Neuron (in vitro differentiated cells): ENCODE results near the gene FNDC3B.
"Not testable (repeated sequence)": the region's sequence is repeated elsewhere in the genome, so short reads cannot be mapped to it uniquely, and the experiment has no call there.

Experiments
- H2AFZ ChIP-seq: one replicate; pipeline ENCODE4 v1.6.1; 2013; ENCODE audit warnings: low read depth, mild to moderate bottlenecking, inconsistent platforms, low read length, moderate library complexity
- H3K27me3 ChIP-seq: one replicate; pipeline ENCODE4 v1.6.1; 2013; ENCODE audit warnings: low read length; ENCODE audit not compliant: insufficient read depth
- H3K36me3 ChIP-seq: one replicate; pipeline ENCODE4 v1.6.1; 2013; ENCODE audit warnings: low read length; ENCODE audit not compliant: insufficient read depth
- H3K4me1 ChIP-seq: one replicate; pipeline ENCODE4 v1.6.1; 2013; ENCODE audit warnings: low read length; ENCODE audit not compliant: insufficient read depth
- H3K4me3 ChIP-seq: 2 replicates; pipeline ENCODE4 v1.5.1; 2013; ENCODE audit warnings: mild to moderate bottlenecking, low read length, moderate library complexity
- H3K9me3 ChIP-seq: one replicate; pipeline ENCODE4 v1.6.1; 2013; ENCODE audit warnings: low read length

FNDC3B gene

DNA sequence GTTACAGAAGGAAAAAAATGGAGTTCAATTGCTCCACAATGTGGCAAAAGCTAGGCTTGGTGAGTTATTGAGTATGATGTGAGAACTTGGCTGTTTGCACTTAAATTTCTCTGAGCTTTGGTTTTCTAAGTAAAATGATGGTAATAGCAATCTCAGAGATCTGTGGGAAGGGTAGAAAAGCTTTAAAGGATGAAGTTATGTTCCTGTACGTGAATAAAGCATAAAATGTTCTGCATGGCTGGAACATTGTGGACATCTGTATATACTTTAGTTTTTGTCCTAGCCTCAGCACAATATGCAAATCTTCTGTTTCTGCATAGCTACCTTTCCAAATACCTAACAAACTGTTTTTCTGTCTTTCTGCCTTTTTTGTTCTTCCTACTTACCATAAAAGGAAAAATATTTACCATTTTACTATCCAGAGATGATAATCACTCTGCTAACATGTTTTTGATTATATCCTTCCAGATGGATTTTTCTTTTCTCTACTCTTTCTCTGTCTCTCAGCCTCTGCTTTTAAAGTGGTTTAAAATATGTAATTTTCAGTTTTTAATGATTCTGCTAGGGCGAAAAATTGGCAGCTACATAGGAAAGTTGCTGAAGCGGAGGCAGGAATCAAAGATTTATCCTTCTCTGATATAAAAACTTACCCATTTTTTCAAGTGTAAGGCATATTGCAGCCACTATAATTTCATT is 188.1 kb downstream of the FNDC3B start:
- Histone ChIP-seq H3K27me3 (no peaks in the 10 kb centered on the region), H3K4me3 (no peak overlapping the region), H2AFZ (no peak overlapping the region), H3K9me3 (no peaks in the 10 kb centered on the region), H3K4me1 (peaks cover 40% of the 10 kb centered on the region), H3K36me3 (peaks cover 4% of the 10 kb centered on the region)

DNA sequence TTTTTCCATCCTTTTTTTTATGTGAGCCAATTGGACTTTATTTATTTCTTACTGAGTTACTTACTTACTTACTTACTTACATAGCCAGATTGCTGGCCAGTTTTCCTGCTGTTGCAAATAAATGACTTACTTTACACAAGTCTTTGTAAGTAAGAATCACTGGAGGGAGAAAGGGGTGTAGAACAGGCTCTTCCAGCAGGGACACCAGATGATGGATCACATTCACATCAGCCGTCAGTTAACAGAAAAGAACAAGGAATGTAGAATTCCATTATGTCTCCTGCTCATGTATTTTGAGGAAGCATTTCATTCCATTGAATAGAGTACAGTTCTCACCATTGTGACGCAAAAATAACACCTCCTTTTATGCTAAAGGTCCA is 188.6 kb downstream of the FNDC3B start:
- H3K4me3 ChIP-seq: no peak overlapping the region
- H3K9me3 ChIP-seq: no peaks in the 10 kb centered on the region
- H3K4me1 ChIP-seq: peaks cover 34% of the 10 kb centered on the region
- no peaks in the 10 kb centered on the region for H3K27me3 ChIP-seq
- no peak overlapping the region for H2AFZ ChIP-seq
- H3K36me3 ChIP-seq: peaks cover 4% of the 10 kb centered on the region

DNA sequence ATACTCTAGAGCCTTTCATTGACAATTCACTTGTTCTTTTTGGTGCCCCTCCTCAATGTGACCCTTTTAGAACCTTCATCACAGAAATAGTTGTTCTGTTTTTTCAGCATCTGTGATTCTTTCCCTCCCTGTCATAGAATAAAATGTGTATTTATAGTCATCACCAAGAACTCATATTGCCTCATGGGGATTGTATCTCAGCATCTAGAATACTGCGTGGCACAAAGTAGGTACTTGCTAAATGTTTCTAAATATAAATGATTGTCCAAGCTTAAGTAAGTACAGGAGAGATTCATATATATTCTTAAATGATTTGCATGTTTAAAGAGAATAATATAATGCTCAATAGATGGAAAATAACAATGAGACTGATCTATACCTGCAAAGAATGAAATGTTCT is 190.1 kb downstream of the FNDC3B start:
- Histone ChIP-seq H3K9me3 (no peaks in the 10 kb centered on the region), H3K27me3 (no peaks in the 10 kb centered on the region), H3K4me3 (no peak overlapping the region), H3K4me1 (peaks cover 22% of the 10 kb centered on the region), H3K36me3 (peaks cover 4% of the 10 kb centered on the region), H2AFZ (no peak overlapping the region)

DNA sequence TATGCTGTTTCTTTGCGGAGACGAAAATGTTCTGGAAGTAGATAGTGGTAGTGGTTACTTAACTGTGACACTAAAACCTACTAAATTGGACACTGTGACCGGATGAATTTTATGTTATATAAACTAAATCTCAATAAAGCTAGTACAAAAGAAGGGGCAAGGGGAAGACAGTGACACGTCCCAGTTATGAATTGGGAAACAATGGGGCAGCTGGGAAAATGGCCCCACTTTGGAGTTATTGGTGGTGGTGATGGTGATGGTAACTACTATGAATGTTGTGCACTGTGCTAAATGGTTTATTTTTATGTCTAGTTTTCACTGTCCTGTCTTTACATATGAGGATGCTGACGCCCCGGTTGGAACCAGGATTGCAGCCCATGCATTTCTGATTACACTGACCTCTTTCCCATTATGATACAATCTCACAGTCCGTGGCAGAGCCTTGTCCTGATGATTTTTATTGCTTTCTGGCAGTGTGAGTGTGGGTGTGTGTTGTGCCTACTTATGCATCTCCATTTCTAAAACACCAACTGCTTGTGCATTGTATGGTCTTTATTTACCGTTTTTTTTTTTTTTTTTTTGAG is 192.0 kb downstream of the FNDC3B start:
- Histone ChIP-seq H2AFZ (no peak overlapping the region), H3K4me3 (no peak overlapping the region), H3K4me1 (peaks cover 20% of the 10 kb centered on the region), H3K27me3 (no peaks in the 10 kb centered on the region), H3K36me3 (peaks cover 4% of the 10 kb centered on the region), H3K9me3 (no peaks in the 10 kb centered on the region)

DNA sequence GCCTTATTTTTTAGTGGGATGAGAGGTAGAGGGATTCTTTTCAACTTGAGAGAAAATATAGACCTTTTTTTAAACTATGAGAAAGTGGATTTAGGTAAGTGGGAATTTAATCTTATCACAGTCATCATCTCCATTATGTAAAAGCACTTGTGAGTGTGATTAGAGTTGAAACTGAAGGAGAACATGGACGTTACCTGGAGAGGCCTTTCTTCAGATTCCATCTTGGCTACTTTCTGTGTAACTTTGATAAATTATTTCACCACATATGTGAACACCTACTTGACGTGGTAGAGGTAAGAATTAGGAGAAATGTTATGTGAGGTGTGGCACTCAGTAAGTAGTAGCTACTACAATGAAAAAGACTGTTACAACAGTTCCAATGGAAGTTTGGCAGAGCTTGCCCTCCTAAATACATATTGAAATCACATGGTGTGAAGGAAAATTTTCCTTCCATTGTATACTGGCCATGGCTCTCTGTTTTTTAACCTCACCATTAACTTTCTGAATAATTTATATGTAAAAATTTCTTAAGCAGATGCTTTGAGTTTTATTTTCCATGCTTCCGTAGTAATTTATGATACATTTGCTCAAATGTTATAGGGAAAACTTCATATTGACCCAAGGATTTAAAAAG is 193.3 kb downstream of the FNDC3B start:
- no peak overlapping the region for H3K4me3 ChIP-seq
- peaks cover 4% of the 10 kb centered on the region for H3K36me3 ChIP-seq
- no peaks in the 10 kb centered on the region for H3K27me3 ChIP-seq
- H2AFZ ChIP-seq: no peak overlapping the region
- H3K4me1 ChIP-seq: peaks cover 11% of the 10 kb centered on the region
- H3K9me3 ChIP-seq: no peaks in the 10 kb centered on the region

DNA sequence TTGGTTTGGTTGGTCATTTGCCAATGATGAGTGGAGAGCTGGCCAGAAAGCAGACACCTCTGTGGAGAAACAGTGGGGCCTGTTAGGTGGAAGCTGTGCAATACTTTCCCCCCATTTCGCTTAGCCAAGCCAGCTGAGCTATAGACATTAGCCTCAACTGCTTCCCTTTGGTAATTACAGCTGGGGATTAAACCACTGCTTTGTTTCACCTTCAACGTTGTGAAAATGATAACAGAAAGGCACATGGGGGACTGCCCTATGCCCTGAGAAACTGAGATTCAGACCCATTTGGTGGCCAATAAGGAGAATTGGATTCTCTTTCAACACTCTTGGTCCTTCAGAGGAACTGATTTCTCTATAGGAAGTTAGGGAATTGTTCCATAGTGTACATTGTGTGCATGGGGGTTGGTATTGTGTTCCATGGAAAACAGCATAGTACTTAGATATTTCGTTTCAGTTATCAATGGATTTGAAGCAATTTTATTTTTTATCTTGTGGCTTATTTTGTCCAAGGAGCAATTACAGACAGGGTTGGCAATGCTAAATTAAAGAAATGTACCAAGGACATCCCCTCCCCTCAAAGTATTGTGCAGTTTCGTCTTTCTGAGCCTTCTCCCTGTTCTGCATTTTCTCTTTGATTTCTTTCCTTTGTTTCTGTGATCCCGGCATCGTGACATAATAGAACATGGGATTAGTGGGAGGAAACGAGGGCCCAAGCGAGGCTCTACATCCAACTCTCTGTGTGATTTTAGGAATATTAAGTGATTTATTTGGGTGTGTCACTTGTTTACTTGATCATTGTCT is 194.3 kb downstream of the FNDC3B start:
- Histone ChIP-seq H2AFZ (no peak overlapping the region), H3K4me3 (no peak overlapping the region), H3K27me3 (no peaks in the 10 kb centered on the region), H3K36me3 (peaks cover 4% of the 10 kb centered on the region), H3K9me3 (no peaks in the 10 kb centered on the region), H3K4me1 (peaks cover under 1% of the 10 kb centered on the region)

DNA sequence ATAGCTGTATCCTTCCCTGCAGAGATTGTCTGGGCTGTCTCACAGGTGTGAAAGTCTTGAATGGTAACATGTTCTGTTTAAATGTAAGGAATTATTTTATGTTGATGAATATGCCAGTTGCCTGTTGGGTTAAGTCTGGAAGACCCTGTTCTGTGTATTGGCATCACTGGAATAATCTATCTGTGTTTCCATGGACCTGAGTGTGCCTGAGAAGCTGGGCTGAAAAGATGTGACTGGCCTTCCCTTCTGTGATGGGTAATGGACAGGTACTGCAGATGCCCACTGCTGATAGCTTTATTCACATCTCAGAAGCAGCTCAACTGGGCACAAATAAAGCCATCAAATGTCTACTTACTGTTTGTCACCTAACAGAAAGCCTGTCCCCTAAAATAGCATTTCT is 196.3 kb downstream of the FNDC3B start:
- H3K4me3 ChIP-seq: no peak overlapping the region
- H3K4me1 ChIP-seq: no peaks in the 10 kb centered on the region
- H2AFZ ChIP-seq: no peak overlapping the region
- H3K27me3 ChIP-seq: no peaks in the 10 kb centered on the region
- H3K36me3 ChIP-seq: peaks cover 4% of the 10 kb centered on the region
- no peaks in the 10 kb centered on the region for H3K9me3 ChIP-seq

DNA sequence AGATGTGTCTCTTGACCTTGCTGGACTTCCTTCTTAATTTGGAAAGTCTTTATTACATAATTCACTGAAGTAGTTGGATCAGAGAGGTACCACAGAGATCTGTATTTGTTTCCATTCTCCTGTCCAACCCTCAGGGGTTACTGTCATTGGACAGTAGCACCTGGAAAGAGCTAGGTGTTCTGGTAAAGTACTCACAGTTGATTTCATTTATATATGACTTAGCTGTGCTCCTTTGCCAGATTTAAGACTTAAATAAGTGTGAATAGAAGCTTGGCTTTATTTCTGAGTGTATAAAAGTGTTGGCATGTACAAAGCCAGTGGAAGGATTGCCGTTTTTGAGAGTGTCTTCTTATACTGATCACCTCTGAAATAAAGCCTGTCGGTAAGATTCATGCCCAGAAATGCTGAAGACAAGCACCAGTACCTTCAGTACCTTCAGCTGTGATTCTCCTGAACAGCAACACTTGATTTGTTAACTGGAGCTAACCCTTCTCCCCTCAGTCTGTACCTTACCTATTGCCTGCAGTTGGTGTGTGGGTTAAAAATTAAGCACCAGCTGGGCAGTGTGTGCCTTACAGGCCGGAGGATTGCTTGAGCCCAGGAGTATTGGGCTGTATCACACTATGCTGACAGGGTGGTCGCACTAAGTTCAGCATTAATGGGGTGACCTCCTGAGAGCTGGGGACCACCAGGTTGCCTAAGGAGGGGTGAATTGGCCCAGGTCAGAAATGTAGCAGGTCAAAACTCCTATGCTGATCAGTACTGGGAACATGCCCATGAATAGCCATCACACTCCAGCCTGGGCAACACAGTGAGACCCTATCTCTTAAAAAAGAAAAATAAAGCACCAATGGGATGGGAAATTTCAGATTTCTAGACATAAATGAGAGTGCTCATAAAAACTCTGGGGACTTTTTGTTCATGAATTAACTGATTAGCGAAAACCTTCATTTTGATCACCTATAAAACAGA is 197.7 kb downstream of the FNDC3B start:
- Histone ChIP-seq H2AFZ (no peak overlapping the region), H3K36me3 (no peaks in the 10 kb centered on the region), H3K4me1 (no peaks in the 10 kb centered on the region), H3K9me3 (peaks cover 7% of the 10 kb centered on the region), H3K4me3 (no peak overlapping the region), H3K27me3 (no peaks in the 10 kb centered on the region)

DNA sequence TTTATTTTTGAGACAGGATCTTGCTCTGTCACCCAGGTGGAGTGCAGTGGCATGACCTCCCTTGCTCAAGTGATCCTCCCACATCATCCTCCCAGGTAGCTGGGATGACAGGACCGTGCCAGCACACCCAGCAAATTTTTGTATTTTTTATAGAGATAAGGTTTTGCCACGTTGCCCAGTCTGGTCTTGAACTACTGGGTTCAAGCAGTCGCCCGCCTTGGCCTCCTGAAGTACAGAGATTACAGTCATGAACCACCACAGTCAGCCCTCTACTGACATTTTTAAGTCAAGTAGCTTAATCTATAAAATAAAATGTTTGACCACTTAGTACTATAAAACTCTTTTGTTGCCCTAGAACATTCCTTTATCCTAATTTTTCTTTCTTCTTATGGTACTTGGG is 198.8 kb downstream of the FNDC3B start:
- Histone ChIP-seq H3K4me1 (no peaks in the 10 kb centered on the region), H3K4me3 (no peak overlapping the region), H3K36me3 (no peaks in the 10 kb centered on the region), H2AFZ (no peak overlapping the region), H3K9me3 (peaks cover 15% of the 10 kb centered on the region), H3K27me3 (no peaks in the 10 kb centered on the region)

DNA sequence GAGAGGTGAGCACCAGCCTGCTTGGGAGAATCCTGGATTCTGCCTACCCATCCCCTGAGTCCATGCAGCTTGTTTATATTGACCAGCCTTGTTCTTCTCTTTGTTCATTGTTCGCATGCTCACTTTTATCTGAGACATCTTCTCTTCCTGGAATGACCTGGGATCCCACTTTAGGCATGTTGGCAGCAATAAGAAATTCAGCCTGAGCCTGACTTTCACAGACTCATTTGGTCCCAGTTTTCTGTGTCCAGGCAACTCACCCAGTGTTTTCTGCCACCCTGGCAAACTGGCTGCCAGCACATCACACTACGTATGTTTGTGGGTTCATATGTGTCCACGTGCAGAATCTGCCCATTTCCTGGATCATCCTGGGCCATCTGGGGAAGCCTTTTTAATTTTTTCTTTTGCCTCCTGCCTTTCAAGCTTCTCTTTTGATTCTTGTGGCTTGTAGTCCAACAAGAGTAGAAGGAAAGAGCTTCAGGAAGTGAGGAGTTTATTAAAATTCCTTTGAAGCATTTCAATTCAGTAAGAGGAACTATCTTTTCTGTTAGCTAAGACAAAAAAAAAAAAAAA is 199.9 kb downstream of the FNDC3B start:
- Histone ChIP-seq H2AFZ (no peak overlapping the region), H3K27me3 (no peaks in the 10 kb centered on the region), H3K4me1 (no peaks in the 10 kb centered on the region), H3K9me3 (peaks cover 15% of the 10 kb centered on the region), H3K36me3 (no peaks in the 10 kb centered on the region), H3K4me3 (no peak overlapping the region)

DNA sequence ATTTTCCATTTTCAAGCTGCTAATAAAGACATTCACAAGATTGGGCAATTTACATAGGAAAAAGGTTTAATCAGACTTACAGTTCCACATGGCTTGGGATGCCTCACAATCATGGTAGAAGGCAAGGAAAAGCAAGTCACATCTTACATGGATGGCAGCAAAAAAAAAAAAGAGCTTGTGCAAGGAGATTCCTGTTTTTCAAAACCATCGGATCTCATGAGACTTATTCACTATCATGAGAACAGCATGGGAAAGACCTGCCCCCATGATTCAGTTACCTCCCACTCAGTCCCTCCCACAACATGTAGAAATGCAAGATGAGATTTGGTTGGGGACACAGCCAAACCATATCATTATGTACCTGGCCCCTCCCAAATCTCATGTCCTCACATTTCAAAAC is 202.0 kb downstream of the FNDC3B start:
- no peaks in the 10 kb centered on the region for H3K36me3 ChIP-seq
- H3K4me3 ChIP-seq: no peak overlapping the region
- no peaks in the 10 kb centered on the region for H3K4me1 ChIP-seq
- no peak overlapping the region for H2AFZ ChIP-seq
- peaks cover 15% of the 10 kb centered on the region for H3K9me3 ChIP-seq
- H3K27me3 ChIP-seq: no peaks in the 10 kb centered on the region

DNA sequence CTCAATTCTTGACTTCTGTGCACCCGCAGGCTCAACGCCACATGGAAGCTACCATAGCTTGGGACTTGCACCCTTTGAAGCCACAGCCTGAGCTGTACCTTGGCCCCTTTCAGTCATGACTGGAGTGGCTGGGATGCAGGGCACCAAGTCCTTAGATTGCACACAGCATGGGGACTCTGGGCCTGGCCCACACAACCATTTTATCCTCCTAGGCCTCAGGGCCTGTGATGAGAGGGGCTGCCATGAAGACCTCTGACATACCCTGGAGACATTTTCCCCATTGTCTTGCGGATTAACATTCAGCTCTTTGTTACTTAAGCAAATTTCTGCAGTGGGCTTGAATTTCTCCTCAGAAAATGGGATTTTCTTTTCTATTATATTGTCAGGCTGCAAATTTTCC is 203.1 kb downstream of the FNDC3B start:
- not testable (repeated sequence) for H3K4me1 ChIP-seq, H3K27me3 ChIP-seq, H3K36me3 ChIP-seq, H3K4me3 ChIP-seq, H2AFZ ChIP-seq
- peaks cover 15% of the 10 kb centered on the region for H3K9me3 ChIP-seq
